SK-N-SH treated with all-trans-retinoic acid at 6 μM for 48 hours (cell line): ENCODE results near the gene TMEM131L.

ENCODE experiments used
- ATAC-seq: fragments of 200-7000 bp; cut with Tn5 transposase; 3 replicates; pipeline ENCODE4 v1.9.1; 2020; ENCODE audit warnings: mild to moderate bottlenecking, moderate library complexity
- ARNTL ChIP-seq: fragments of 450-650 bp; formaldehyde crosslinking; IDR thresholded peaks from 2 replicates; pipeline ENCODE4 v1.5.0; 2020; ENCODE audit warnings: low read depth, mild to moderate bottlenecking, moderate library complexity, borderline replicate concordance
- BACH2 ChIP-seq: fragments of 250-450 bp; sonication (Bioruptor Pico); IDR thresholded peaks from 2 replicates; pipeline ENCODE4 v1.9.0; 2021; ENCODE audit warnings: mild to moderate bottlenecking, borderline replicate concordance
- CSDC2 ChIP-seq: fragments of 250-450 bp; sonication (Bioruptor Pico); IDR thresholded peaks from 2 replicates; pipeline ENCODE4 v1.5.0; 2020; ENCODE audit warnings: mild to moderate bottlenecking, moderate library complexity
- ESRRG ChIP-seq: fragments of 250-450 bp; sonication (Bioruptor Pico); IDR thresholded peaks from 2 replicates; pipeline ENCODE4 v1.6.1; 2021; ENCODE audit warnings: mild to moderate bottlenecking
- GLIS3 ChIP-seq: fragments of 250-450 bp; sonication (Bioruptor Pico); IDR thresholded peaks from 2 replicates; pipeline ENCODE4 v1.5.0; 2020; ENCODE audit warnings: mild to moderate bottlenecking, moderate library complexity
- PPARA ChIP-seq: fragments of 250-450 bp; sonication (Bioruptor Pico); IDR thresholded peaks from 2 replicates; pipeline ENCODE4 v1.5.0; 2020; ENCODE audit warnings: mild to moderate bottlenecking, borderline replicate concordance
- SNAI2 ChIP-seq: fragments of 250-450 bp; sonication (Bioruptor Pico); IDR thresholded peaks from 2 replicates; pipeline ENCODE4 v1.5.0; 2020; ENCODE audit warnings: mild to moderate bottlenecking, moderate library complexity
- TCF4 ChIP-seq: fragments of 250-450 bp; sonication (Bioruptor Pico); IDR thresholded peaks from 2 replicates; pipeline ENCODE4 v1.8.0; 2021; ENCODE audit warnings: mild to moderate bottlenecking, moderate library complexity, borderline replicate concordance
- TOX ChIP-seq: fragments of 250-450 bp; sonication (Bioruptor Pico); IDR thresholded peaks from 2 replicates; pipeline ENCODE4 v1.8.0; 2021; ENCODE audit warnings: mild to moderate bottlenecking, moderate library complexity, borderline replicate concordance
- ZC3H10 ChIP-seq: fragments of 250-450 bp; sonication (Bioruptor Pico); IDR thresholded peaks from 2 replicates; pipeline ENCODE4 v1.5.1; 2021; ENCODE audit warnings: mild to moderate bottlenecking, moderate library complexity
- ZFP3 ChIP-seq: fragments of 250-450 bp; sonication (Bioruptor Pico); IDR thresholded peaks from 2 replicates; pipeline ENCODE4 v1.5.0; 2020; ENCODE audit warnings: mild to moderate bottlenecking, moderate library complexity
- ZFP30 ChIP-seq: fragments of 450-650 bp; formaldehyde crosslinking; IDR thresholded peaks from 2 replicates; pipeline ENCODE4 v1.5.0; 2022; ENCODE audit warnings: mild to moderate bottlenecking, moderate library complexity
- ZNF565 ChIP-seq: fragments of 450-650 bp; formaldehyde crosslinking; conservative IDR thresholded peaks from 2 replicates; pipeline ENCODE4 v1.5.0; 2020; ENCODE audit warnings: low read depth, mild to moderate bottlenecking, moderate library complexity
- ZNF8 ChIP-seq: fragments of 450-650 bp; formaldehyde crosslinking; IDR thresholded peaks from 2 replicates; pipeline ENCODE4 v1.5.0; 2020; ENCODE audit warnings: mild to moderate bottlenecking, moderate library complexity
- TF ChIP-seq, protein P1 (sequence below): fragments of 250-450 bp; sonication (Bioruptor Pico); IDR thresholded peaks from 2 replicates; pipeline ENCODE4 v1.8.0; 2021; ENCODE audit warnings: low read depth, mild to moderate bottlenecking, moderate library complexity, borderline replicate concordance
- TF ChIP-seq, protein P2 (sequence below): fragments of 250-450 bp; sonication (Bioruptor Pico); IDR thresholded peaks from 2 replicates; pipeline ENCODE4 v1.5.1; 2020; ENCODE audit warnings: low read depth, mild to moderate bottlenecking, moderate library complexity
- TF ChIP-seq, protein P3 (sequence below): fragments of 250-450 bp; sonication (Bioruptor Pico); IDR thresholded peaks from 2 replicates; pipeline ENCODE4 v1.5.0; 2020; ENCODE audit warnings: mild to moderate bottlenecking, moderate library complexity

Gene TMEM131L

DNA sequence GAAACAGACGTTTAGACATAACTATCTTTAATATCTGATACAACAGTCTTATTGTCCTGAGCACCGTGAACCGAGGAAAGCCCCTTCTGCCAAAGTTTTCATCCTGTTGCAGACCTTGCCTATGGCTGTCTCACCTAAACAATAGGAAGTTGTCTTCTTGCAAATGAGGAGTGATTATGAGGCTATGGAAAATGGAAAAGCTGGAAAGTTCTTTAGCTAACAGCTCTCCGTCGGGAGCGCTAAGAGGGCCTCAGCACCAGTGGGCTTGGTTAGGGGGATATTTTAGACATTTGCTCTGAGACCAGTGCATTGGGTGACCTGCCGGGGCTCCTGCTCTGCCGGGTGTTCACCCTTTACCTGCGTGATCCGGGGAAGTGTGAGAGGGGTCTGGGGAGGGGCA, 28.4 kb downstream of the TMEM131L start (continued):
- TF ChIP-seq, protein P1, sequence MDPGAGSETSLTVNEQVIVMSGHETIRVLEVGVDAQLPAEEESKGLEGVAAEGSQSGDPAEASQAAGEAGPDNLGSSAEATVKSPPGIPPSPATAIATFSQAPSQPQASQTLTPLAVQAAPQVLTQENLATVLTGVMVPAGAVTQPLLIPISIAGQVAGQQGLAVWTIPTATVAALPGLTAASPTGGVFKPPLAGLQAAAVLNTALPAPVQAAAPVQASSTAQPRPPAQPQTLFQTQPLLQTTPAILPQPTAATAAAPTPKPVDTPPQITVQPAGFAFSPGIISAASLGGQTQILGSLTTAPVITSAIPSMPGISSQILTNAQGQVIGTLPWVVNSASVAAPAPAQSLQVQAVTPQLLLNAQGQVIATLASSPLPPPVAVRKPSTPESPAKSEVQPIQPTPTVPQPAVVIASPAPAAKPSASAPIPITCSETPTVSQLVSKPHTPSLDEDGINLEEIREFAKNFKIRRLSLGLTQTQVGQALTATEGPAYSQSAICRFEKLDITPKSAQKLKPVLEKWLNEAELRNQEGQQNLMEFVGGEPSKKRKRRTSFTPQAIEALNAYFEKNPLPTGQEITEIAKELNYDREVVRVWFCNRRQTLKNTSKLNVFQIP (CRISPR knock-in tag): no peak

DNA sequence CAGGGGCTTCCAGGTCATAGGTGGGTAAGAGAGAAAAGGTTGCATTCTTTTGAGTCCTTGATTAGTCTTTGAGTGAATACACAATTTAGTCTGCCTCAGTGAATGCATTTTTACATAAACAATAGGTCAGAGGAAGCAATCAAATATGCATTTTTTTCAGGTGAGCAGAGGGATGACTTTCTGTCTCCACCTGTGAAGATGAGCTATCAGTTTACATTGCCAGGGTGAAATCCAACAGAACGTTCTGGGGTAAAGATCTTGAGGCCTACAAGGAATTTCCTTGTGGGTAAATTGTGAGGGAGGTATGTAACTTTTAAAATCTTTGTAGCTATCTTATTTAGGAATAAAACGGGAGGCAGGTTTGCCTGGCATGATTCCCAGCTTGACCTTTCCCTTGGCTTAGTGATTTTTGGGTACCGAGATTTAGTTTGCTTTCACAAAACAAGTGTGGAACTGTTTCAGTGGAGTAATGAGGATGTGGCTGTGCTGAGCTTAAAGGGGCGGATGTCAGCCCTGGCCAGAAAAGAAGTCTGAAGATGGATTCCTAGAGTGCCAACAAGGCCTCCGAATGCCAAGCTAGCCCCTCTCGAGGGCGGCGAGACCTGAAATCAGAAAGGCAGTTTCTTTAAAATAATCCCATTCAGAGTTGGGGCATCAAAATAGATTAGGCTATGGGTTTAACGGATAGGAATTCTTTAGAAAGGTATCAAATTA, 29.5 kb downstream of the TMEM131L start:
- TF ChIP-seq ARNTL (CRISPR knock-in tag) (no peak), ZFP30 (CRISPR knock-in tag) (no peak), ZC3H10 (CRISPR knock-in tag) (no peak)
- TF ChIP-seq, protein P2, sequence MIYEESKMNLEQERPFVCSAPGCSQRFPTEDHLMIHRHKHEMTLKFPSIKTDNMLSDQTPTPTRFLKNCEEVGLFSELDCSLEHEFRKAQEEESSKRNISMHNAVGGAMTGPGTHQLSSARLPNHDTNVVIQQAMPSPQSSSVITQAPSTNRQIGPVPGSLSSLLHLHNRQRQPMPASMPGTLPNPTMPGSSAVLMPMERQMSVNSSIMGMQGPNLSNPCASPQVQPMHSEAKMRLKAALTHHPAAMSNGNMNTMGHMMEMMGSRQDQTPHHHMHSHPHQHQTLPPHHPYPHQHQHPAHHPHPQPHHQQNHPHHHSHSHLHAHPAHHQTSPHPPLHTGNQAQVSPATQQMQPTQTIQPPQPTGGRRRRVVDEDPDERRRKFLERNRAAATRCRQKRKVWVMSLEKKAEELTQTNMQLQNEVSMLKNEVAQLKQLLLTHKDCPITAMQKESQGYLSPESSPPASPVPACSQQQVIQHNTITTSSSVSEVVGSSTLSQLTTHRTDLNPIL: no peak
- TF ChIP-seq, protein P1 (CRISPR knock-in tag): no peak
- no peak for ATAC-seq

DNA sequence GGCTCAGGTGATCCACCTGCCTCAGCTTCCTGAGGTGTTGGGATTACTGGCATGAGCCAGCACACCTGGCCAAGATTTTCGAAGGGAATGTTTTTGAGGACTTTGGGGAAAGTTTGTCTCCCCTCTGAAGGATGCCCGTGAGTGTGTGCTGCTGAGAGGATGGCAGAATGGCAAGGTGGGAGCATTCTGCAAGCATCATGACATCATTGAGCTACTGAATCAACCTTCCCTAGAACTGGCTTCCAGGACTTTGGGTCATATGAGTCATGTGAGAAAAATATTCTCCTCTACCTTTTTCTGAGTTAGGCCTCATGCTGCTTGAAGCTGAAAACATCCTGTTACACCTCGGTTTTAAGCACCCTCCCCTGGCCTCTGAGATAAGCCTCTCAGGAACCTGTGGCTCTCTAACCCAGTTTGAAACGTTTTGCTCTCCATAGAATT, 31.0 kb downstream of the TMEM131L start:
- TF ChIP-seq TOX (CRISPR knock-in tag): no peak
- TF ChIP-seq ZC3H10 (CRISPR knock-in tag): no peak
- no peak for TF ChIP-seq CSDC2 (CRISPR knock-in tag)
- TF ChIP-seq, protein P2: no peak
- TF ChIP-seq ZNF8 (CRISPR knock-in tag): no peak
- TF ChIP-seq BACH2 (CRISPR knock-in tag): no peak
- no peak for TF ChIP-seq ZFP30 (CRISPR knock-in tag)
- TF ChIP-seq PPARA (CRISPR knock-in tag): no peak
- TF ChIP-seq ZNF565 (CRISPR knock-in tag): no peak
- TF ChIP-seq, protein P3, sequence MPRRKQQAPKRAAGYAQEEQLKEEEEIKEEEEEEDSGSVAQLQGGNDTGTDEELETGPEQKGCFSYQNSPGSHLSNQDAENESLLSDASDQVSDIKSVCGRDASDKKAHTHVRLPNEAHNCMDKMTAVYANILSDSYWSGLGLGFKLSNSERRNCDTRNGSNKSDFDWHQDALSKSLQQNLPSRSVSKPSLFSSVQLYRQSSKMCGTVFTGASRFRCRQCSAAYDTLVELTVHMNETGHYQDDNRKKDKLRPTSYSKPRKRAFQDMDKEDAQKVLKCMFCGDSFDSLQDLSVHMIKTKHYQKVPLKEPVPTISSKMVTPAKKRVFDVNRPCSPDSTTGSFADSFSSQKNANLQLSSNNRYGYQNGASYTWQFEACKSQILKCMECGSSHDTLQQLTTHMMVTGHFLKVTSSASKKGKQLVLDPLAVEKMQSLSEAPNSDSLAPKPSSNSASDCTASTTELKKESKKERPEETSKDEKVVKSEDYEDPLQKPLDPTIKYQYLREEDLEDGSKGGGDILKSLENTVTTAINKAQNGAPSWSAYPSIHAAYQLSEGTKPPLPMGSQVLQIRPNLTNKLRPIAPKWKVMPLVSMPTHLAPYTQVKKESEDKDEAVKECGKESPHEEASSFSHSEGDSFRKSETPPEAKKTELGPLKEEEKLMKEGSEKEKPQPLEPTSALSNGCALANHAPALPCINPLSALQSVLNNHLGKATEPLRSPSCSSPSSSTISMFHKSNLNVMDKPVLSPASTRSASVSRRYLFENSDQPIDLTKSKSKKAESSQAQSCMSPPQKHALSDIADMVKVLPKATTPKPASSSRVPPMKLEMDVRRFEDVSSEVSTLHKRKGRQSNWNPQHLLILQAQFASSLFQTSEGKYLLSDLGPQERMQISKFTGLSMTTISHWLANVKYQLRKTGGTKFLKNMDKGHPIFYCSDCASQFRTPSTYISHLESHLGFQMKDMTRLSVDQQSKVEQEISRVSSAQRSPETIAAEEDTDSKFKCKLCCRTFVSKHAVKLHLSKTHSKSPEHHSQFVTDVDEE (CRISPR knock-in tag): no peak
- no peak; the same call in 2 of the 3 replicates for ATAC-seq

DNA sequence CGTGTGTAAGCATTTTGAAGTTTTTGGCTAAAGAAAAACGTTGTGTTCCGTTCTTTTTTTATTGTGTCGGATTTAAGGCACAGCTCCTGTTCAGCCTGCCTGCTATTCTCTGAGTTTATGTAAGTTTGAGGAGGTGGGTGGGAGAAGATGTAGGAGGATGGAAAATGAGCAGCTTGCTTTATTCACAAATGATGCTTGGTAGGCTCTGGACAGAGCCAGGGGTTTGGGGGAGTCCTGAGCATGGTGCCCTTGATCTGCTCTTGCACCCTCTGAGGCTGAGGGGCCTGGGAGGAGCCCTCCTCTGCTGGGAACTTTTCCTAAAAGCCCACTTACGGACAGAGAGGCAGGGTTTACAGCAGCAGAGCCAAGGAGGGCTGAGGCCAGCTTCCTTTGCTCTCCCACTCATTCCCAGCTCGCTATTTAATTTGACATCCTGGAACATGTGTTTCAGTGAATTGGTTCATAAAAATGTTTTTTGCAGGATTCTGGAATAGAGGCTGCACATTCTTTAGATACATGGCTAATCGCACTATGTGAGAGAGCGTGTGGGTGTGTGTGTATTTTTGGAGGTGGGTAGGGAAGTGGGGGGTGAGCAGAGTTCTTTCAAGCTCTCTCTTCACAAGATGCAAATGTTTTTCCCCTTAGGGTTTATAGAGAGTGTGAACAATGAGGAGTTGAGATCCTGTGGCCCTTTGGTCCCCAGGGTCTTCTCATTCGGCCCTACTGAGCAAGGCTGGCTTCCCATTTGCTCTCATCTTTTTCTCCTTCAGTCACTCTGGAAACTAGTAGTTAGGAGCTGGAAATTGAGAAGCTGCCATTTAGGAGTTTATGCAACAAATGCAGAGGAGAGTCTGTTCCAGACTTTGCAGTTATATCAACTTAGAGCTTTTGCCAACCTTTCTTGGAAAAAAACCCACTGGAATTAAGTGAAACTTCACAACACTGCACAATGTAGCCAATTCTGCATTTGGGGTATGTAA, 32.1 kb downstream of the TMEM131L start:
- TF ChIP-seq ZNF8 (CRISPR knock-in tag): no peak
- no peak for TF ChIP-seq PPARA (CRISPR knock-in tag)
- TF ChIP-seq, protein P1 (CRISPR knock-in tag): no peak
- TF ChIP-seq GLIS3 (CRISPR knock-in tag): no peak
- TF ChIP-seq, protein P2: no peak
- no peak for TF ChIP-seq ARNTL (CRISPR knock-in tag)
- TF ChIP-seq ZFP3 (CRISPR knock-in tag): no peak
- no peak for TF ChIP-seq BACH2 (CRISPR knock-in tag)
- no peak for TF ChIP-seq ZNF565 (CRISPR knock-in tag)
- no peak for TF ChIP-seq SNAI2
- no peak for TF ChIP-seq ESRRG
- no peak for TF ChIP-seq TCF4 (CRISPR knock-in tag)
- peak; percentile 73 for ATAC-seq
